ENCODE measurements around the gene KIT. TPM values are rescaled to one million over a fixed set of nuclear protein-coding genes. Genes with fewer than 3 reads are reported as not detected.

The KIT gene
- total and polyA plus RNA-seq, 10 of the 15 experiments (the other 5 are each of a cell fraction or from before 2014, with no cell fraction given), result 0.01 to 0.03 TPM; not detected in 8

GRCh38 chr4:54731976-54732375 lies 74.2 kb downstream of the KIT start:
- ChIA-PET RAD21 (ENCODE audit: unreplicated experiment) (no interaction called here), POLR2A (interaction anchor here (0.7 kb wide), 1 partner anchor 15 kb away, joined by 8 read pairs; no protein-coding TSS in a partner anchor), CTCF (no interaction called here), SMC1A (ENCODE audit: uncharacterized antibody, unreplicated experiment) (no interaction called here)
- H3K9me3 ChIP-seq (replicated peaks; ENCODE audit: control insufficient read depth, insufficient read depth, low read length), result peaks cover 4% of the 10 kb centered on the region; the same call in 1 of the 3 replicates
- in situ Hi-C loops (cut with MboI) (no loop called here), intact Hi-C loops (cut with micrococcal nuclease; ENCODE audit: unreplicated experiment) (no loop called here)
- no peak for ATAC-seq
- H3K4me2 ChIP-seq (ENCODE audit: control insufficient read depth, insufficient read depth), result no peak overlapping the region
- H3K27ac ChIP-seq (ENCODE audit: control insufficient read depth, insufficient read depth), result no peak overlapping the region
- no peak for FAIRE-seq
- H4K20me1 ChIP-seq (ENCODE audit: control insufficient read depth, insufficient read depth), result no peaks in the 10 kb centered on the region
- H3K9ac ChIP-seq (ENCODE audit: control insufficient read depth, insufficient read depth, low read length), result no peak overlapping the region
- H2AFZ ChIP-seq (ENCODE audit: control insufficient read depth, low read depth, low read length), result no peak overlapping the region
- DNase-seq (ENCODE audit: low read depth, low spot score), result no peak
- WGBS (ENCODE audit: insufficient coverage, insufficient replicate concordance, low lambda C conversion rate, missing lambda C conversion rate), result 31% methylated on average over 1 of the region's 1 CpG
- BruUV-seq (replicated peaks), result no TSS peak
- H3K27me3 ChIP-seq (replicated peaks in 1 of 2; ENCODE audit: control insufficient read depth in 2 of 2, insufficient read depth in 2 of 2, low read length in 1 of 2), result no peaks in the 10 kb centered on the region
- peaks cover 13% of the 10 kb centered on the region for H3K4me1 ChIP-seq (ENCODE audit: control insufficient read depth, insufficient read depth, low read length)
- TF ChIP-seq RBBP5 (conservative IDR thresholded peaks at IDR 0.05) (no peak), IRF4 (IDR thresholded peaks at IDR 0.05; ENCODE audit: low read depth, low read length) (no peak), E4F1 (IDR thresholded peaks at IDR 0.05; ENCODE audit: borderline replicate concordance, partially characterized antibody) (no peak), HCFC1 (IDR thresholded peaks at IDR 0.05; ENCODE audit: low read length) (no peak), ZNF24 (IDR thresholded peaks at IDR 0.05) (no peak), SUZ12 (IDR thresholded peaks at IDR 0.05; ENCODE audit: unreplicated experiment) (no peak), FOS (IDR thresholded peaks at IDR 0.05; ENCODE audit: borderline replicate concordance, extremely low read depth, insufficient read length) (no peak), POLR2A (IDR thresholded peaks at IDR 0.05; ENCODE audit: low read depth, low read length) (no peak), KAT2A (conservative IDR thresholded peaks at IDR 0.05; ENCODE audit: control insufficient read depth, low read depth, low read length) (no peak), ETV6 (conservative IDR thresholded peaks at IDR 0.05 in 1 of 2, IDR thresholded peaks at IDR 0.05 in 1 of 2; ENCODE audit: borderline replicate concordance in 1 of 2, low read depth in 1 of 2) (no peak), USF2 (IDR thresholded peaks at IDR 0.05; ENCODE audit: borderline replicate concordance, low read depth, low read length) (no peak), ATF7 (IDR thresholded peaks at IDR 0.05; ENCODE audit: low read depth) (no peak), NBN (IDR thresholded peaks at IDR 0.05) (no peak)
- H3K79me2 ChIP-seq (ENCODE audit: control insufficient read depth, insufficient read depth, low read length), result no peaks in the 10 kb centered on the region
- no peaks in the 10 kb centered on the region for H3K36me3 ChIP-seq (ENCODE audit: control insufficient read depth in 2 of 2, insufficient read depth in 2 of 2, low read length in 1 of 2)
- no peak overlapping the region for H3K4me3 ChIP-seq

Data from GM12878 (cell line).